GM19328 (cell line): ENCODE measurements around the gene CD151.

ENCODE experiments used
- ATAC-seq: cut with Tn5 transposase; IDR thresholded peaks from one replicate; pipeline ENCODE4 v1.9.1; 2021; ENCODE audit warnings: mild to moderate bottlenecking, moderate library complexity; ENCODE audit not compliant: unreplicated experiment

The CD151 gene

GRCh38 chr11:832529-833113 lies at the start of gene CD151:
CD151 (plus strand) TSS chr11:832952; CDS start chr11:836070, 3,118 bp downstream.
- ATAC-seq: no peak

GRCh38 chr11:783581-784015 lies 49.2 kb upstream of the CD151 start:
- no peak for ATAC-seq

- no peak for ATAC-seq
These were observed 46.3 kb upstream of the CD151 start for GRCh38 chr11:786235-787083.

- no peak for ATAC-seq
These were observed 45.6 kb upstream of the CD151 start for GRCh38 chr11:787084-787675.

GRCh38 chr11:788009-788640 lies 44.6 kb upstream of the CD151 start:
- no peak for ATAC-seq

GRCh38 chr11:788953-789940 lies 43.5 kb upstream of the CD151 start:
- no peak for ATAC-seq

- no peak for ATAC-seq
These were observed 42.8 kb upstream of the CD151 start, which contains the start of gene CEND1 for GRCh38 chr11:789943-790342. CEND1 (minus strand) TSS chr11:790090; CDS start chr11:788576, 1,514 bp downstream.

- no peak for ATAC-seq
These were observed 41.8 kb upstream of the CD151 start for GRCh38 chr11:790721-791564.

- no peak for ATAC-seq
These were observed 40.9 kb upstream of the CD151 start for GRCh38 chr11:791658-792534.

- no peak for ATAC-seq
These were observed 40.3 kb upstream of the CD151 start for GRCh38 chr11:792535-792821.

- ATAC-seq: no peak
These were observed 39.9 kb upstream of the CD151 start for GRCh38 chr11:792873-793272.

- no peak for ATAC-seq
These were observed 39.2 kb upstream of the CD151 start for GRCh38 chr11:793556-793955.

- no peak for ATAC-seq
These were observed 38.6 kb upstream of the CD151 start for GRCh38 chr11:794013-794765.

- ATAC-seq: no peak
These were observed 37.8 kb upstream of the CD151 start for GRCh38 chr11:794766-795633.

GRCh38 chr11:795634-796564 lies 36.9 kb upstream of the CD151 start:
- ATAC-seq: no peak
